GM12875 (cell line): ENCODE measurements around the gene TECPR1.

Source experiments
- H3K4me3 ChIP-seq: one replicate; pipeline ENCODE4 v1.5.1; 2011; ENCODE audit warnings: low read depth, low read length, control low read depth
- TF ChIP-seq, protein P1 (sequence below): IDR thresholded peaks from 2 replicates; pipeline ENCODE4 v1.5.1; 2011; ENCODE audit warnings: low read depth, mild to moderate bottlenecking, control low read depth, inconsistent platforms, low read length, moderate library complexity, borderline replicate concordance; ENCODE audit not compliant: insufficient read depth

TECPR1 gene

DNA sequence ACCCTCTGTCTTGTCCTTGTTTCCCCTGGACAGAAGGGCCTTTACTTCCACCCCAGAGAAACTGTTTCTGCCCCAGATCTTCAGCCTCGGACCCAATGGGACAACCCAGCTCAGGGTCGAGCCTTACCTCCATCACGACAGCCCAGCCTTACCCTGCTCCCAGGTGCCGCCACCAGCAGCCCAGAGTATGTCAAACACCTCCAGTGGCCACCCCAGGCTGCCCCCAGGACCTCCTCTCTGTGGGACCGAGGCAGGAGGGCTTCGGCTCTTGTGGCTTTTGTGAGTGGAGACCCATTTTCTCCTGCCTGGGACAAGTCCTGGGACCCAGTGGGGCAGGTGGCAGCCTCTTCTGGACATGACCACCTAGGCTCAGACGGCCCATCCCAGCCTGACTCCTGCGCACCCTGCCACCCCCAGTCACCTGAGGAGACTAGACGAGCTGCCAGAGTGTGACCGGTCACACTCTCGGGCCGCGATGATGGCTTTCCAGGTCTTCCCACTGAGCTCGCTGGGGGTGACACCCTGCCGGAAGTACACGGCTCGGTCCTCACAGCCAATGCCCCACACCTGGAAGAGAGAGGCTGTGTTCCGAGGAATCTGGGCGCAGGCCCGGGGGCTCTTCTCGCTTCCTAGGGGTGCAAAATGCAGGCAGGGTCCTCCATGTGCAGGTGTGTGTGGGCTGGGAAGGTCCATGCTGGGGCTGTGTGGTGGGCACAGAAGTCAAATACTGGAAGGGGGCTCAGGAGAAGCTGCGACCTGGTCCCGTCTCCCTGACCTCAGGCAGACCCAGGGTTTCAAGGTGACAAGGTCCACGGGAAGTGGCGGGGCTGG lies 15.5 kb downstream of the TECPR1 start:
- TF ChIP-seq, protein P1, sequence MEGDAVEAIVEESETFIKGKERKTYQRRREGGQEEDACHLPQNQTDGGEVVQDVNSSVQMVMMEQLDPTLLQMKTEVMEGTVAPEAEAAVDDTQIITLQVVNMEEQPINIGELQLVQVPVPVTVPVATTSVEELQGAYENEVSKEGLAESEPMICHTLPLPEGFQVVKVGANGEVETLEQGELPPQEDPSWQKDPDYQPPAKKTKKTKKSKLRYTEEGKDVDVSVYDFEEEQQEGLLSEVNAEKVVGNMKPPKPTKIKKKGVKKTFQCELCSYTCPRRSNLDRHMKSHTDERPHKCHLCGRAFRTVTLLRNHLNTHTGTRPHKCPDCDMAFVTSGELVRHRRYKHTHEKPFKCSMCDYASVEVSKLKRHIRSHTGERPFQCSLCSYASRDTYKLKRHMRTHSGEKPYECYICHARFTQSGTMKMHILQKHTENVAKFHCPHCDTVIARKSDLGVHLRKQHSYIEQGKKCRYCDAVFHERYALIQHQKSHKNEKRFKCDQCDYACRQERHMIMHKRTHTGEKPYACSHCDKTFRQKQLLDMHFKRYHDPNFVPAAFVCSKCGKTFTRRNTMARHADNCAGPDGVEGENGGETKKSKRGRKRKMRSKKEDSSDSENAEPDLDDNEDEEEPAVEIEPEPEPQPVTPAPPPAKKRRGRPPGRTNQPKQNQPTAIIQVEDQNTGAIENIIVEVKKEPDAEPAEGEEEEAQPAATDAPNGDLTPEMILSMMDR, result no peak
- H3K4me3 ChIP-seq, result no peak overlapping the region

DNA sequence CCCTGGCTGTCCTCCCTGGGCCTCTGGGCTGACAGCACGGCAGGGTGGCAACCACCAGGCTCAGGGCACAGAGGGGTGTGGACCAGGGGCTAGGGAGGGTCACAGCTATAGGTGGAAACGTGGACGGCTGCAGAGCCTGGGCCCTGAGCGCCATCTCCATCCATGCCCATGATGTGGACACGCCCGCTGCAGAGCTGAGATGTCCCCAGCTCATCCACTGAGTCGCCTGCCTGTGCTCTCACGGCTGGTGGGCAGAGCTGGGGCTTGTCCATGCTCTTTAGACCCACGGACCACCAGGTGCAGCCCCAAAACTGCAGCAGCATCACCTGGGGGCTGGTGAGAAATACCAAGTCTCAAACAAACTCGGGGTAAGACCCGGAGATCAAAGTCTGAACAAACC lies 16.1 kb downstream of the TECPR1 start:
- TF ChIP-seq, protein P1, result no peak
- H3K4me3 ChIP-seq, result no peak overlapping the region

DNA sequence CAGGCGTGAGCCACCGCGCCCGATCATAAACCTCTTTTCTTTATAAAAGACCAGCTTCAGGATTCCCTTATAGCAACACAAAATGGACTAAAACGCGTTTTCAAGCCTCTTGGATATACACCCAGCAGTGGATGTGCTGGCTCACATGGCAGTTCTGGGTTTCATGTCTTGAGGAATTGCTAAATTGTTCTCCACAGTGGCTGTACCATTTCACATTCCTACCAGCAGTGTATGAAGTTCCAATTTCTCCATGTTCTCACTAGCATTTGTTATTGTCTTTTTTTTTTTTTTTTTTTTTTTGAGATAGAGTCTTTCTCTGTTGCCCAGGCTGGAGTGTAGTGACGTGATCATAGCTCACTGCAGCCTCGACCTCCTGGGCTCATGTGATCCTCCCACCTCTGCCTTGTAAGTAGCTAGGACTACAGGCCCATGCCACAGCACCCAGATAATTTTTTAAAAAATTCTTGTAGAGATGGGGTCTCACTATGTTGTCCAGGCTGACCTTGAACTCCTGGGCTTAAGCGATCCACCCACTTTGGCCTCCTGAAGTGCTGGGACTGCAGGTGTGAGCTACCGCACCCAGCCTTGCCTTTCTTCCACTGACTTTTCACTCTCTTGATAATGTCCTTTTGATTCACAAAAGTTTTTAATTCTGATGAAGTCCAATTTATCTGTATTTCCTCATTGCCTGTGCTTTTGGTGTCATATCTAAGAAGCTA lies 17.4 kb downstream of the TECPR1 start:
- TF ChIP-seq, protein P1, result no peak
- H3K4me3 ChIP-seq, result no peak overlapping the region

DNA sequence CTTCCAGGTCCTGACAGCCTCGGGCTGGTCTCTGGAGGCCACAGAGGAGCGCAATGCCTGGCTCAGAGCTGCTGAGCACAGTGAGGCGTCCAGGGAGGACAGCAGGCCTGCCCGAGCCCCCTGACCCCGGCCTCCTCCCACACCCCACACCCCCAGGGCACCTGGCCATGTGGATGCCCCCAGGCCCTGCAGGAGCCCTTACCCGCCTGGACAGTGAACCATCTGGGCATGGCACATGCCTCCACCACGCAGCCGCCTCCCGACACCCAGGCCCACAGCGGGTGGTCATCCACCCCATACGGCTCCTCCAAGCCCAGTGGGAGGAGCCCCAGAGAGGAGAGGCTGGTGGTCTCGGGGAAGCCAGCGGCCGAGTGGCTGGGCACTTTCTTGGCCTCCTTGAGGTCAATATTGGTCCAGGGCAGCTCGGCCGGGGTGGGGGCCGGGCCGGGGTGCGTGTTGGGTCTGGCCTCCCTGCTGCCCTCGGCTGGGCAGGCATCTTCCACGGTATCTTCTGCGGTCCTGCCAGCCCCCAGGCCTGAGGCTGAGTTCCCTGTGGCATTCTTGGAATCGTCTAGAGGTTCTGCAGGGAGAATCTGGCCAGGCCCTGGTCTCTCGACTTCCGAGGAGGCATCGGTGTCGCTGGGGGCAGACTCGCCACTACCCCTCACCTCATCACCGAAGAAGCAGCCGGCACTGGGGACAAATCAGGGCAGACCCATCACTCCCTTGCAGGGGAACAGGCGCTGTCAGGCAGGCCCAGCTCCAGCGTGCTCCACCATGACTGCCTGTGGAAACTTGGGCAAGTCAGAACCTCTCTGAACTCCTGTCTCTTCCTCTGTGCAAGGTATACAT lies 18.6 kb downstream of the TECPR1 start:
- no peak overlapping the region for H3K4me3 ChIP-seq
- TF ChIP-seq, protein P1, result no peak

DNA sequence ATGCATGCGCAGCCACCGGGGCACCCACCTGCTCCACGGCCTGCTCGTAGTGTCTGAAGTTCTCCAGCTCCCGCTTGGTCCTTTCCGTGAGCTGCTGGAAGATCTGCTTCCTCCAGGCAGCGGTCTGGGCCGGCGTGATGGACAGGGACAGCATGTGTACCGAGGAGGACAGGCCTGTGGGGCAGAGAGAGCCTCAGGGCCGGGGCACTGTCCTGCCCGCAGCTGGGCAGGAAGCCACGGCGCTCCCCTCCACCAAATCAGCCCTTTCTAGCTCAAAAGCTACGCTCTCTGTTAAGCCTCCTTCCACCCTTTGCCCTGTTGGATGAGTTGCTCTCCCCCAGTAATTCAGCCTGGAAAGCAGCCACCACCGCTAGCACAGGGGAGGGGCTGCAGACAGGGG lies 19.2 kb downstream of the TECPR1 start:
- no peak overlapping the region for H3K4me3 ChIP-seq
- TF ChIP-seq, protein P1, result no peak

DNA sequence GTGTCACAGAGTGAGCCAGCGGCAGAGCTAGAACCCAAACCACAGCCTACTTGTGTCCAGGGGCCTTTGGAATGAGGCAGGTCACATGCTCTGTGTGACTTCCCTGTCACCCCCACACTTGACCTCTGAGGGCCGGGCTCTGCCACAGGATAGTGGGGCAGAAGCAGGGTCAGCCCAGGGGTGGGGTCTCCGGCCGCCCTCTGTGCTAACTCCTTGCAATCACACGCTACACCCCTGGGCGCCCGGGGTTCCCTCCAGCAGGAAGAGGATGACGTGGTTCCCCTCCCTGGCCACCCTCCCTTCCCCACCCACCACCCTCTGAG lies 19.8 kb downstream of the TECPR1 start:
- TF ChIP-seq, protein P1, result no peak
- no peak overlapping the region for H3K4me3 ChIP-seq
